H1 (cell line): ENCODE data around the gene FBXL5. TPM values are rescaled to one million over a fixed set of nuclear protein-coding genes. Genes with fewer than 3 reads are reported as not detected.
A peak's percentile ranks its signal among the peaks of the same experiment; 100 is the strongest.

Source experiments
- CTCF ChIA-PET: fragments of 300-600 bp; sonication (Branson Sonifier 250); formaldehyde crosslinking; loops from one replicate; lab custom pipeline; 2021; ENCODE audit not compliant: partially characterized antibody; lab: Charles Lee
- POLR2A ChIA-PET: fragments of 300-600 bp; sonication (Branson Sonifier 250); formaldehyde crosslinking; loops from one replicate; lab custom pipeline; 2021; ENCODE audit warnings: inconsistent platforms; ENCODE audit not compliant: partially characterized antibody; lab: Charles Lee
- DNase-seq, 2 experiments: peaks; one replicate each; pipeline versions ENCODE4 v3.0.0 to v3.0.0-alpha.2; 2010 to 2022; ENCODE audit warnings: low spot score in 2 of 2, low read depth in 1 of 2, mixed read lengths in 1 of 2
- FAIRE-seq: peaks from 2 replicates; lab custom pipeline; 2011; peaks lifted over from hg19 to GRCh38; lab: Jason Lieb, UNC
- H2AFZ ChIP-seq: 2 replicates; pipeline ENCODE4 v1.8.1; 2012; ENCODE audit warnings: low read length, inconsistent platforms
- H2AK5ac ChIP-seq: 2 replicates; pipeline ENCODE4 v1.6.1; 2013; ENCODE audit warnings: low read depth, low read length
- H2BK120ac ChIP-seq: replicated peaks from 2 replicates; pipeline ENCODE3; 2013; ENCODE audit warnings: low read depth, low read length, inconsistent platforms
- H2BK12ac ChIP-seq: 2 replicates; pipeline ENCODE4 v1.6.1; 2013; ENCODE audit warnings: low read depth, low read length
- H2BK15ac ChIP-seq: 2 replicates; pipeline ENCODE4 v1.6.1; 2013; ENCODE audit warnings: low read length
- H2BK20ac ChIP-seq: 2 replicates; pipeline ENCODE4 v1.6.1; 2013; ENCODE audit warnings: low read length
- H2BK5ac ChIP-seq: 2 replicates; pipeline ENCODE4 v1.6.1; 2013; ENCODE audit warnings: low read depth, low read length
- H3K14ac ChIP-seq: 2 replicates; pipeline ENCODE4 v1.6.1; 2013; ENCODE audit warnings: inconsistent platforms; ENCODE audit not compliant: insufficient read length
- H3K18ac ChIP-seq: 2 replicates; pipeline ENCODE4 v1.6.1; 2013; ENCODE audit warnings: low read length; ENCODE audit errors: extremely low read depth
- H3K23ac ChIP-seq: 2 replicates; pipeline ENCODE4 v1.6.1; 2013; ENCODE audit warnings: inconsistent platforms; ENCODE audit not compliant: insufficient read length
- H3K23me2 ChIP-seq: 2 replicates; pipeline ENCODE4 v1.6.1; 2013; ENCODE audit warnings: low read depth, low read length
- H3K27ac ChIP-seq: 2 replicates; pipeline ENCODE4 v1.6.1; 2011; ENCODE audit warnings: low read depth, low read length, inconsistent platforms
- H3K27me3 ChIP-seq, 4 experiments: replicated peaks in 1 of 4; 1 replicate in 1 of 4; 2 replicates in 3 of 4; pipeline versions ENCODE4 v1.6.1 to v1.8.1; 2011 to 2013; ENCODE audit warnings: low read length in 3 of 4, mild to moderate bottlenecking in 3 of 4, inconsistent platforms in 2 of 4, mixed read lengths in 2 of 4, moderate library complexity in 1 of 4; ENCODE audit not compliant: control insufficient read depth in 3 of 4, insufficient read depth in 3 of 4; ENCODE audit errors: extremely low read depth in 1 of 4
- H3K36me3 ChIP-seq, 4 experiments: 2 replicates each; pipeline versions ENCODE4 v1.6.1 to v1.8.1; 2011 to 2013; ENCODE audit warnings: mild to moderate bottlenecking in 4 of 4, low read length in 3 of 4, moderate library complexity in 2 of 4, control low read depth in 1 of 4, inconsistent platforms in 1 of 4; ENCODE audit not compliant: insufficient read depth in 4 of 4, control insufficient read depth in 2 of 4
- H3K4ac ChIP-seq: replicated peaks from 2 replicates; pipeline ENCODE3; 2013; ENCODE audit warnings: low read length, low read depth, mixed read lengths, inconsistent platforms; ENCODE audit not compliant: insufficient read length
- H3K4me1 ChIP-seq, 4 experiments: replicated peaks in 1 of 4; 1 replicate in 1 of 4; 2 replicates in 3 of 4; pipeline versions ENCODE4 v1.6.1 to v1.8.1; 2011 to 2013; ENCODE audit warnings: low read length in 3 of 4, inconsistent platforms in 2 of 4, mixed read lengths in 1 of 4; ENCODE audit not compliant: insufficient read depth in 4 of 4, control insufficient read depth in 3 of 4
- H3K4me2 ChIP-seq, 2 experiments: 2 replicates each; pipeline versions ENCODE4 v1.6.1 to v1.8.1; 2011 to 2013; ENCODE audit warnings: low read depth in 2 of 2, low read length in 2 of 2, control low read depth in 1 of 2, inconsistent platforms in 1 of 2, mild to moderate bottlenecking in 1 of 2; ENCODE audit not compliant: insufficient read depth in 1 of 2
- H3K4me3 ChIP-seq, 4 experiments: fragments of 200-600, 300-600 bp in 1 of 4; sonication (generic), shearing (Covaris generic), sonication (Bioruptor Twin) in 1 of 4; 2 replicates each; pipeline versions ENCODE4 v1.5.1 to v1.8.1; 2011 to 2016; ENCODE audit warnings: low read length in 4 of 4, low read depth in 3 of 4, control low read depth in 2 of 4, inconsistent platforms in 2 of 4, mild to moderate bottlenecking in 2 of 4, mixed read lengths in 1 of 4, moderate library complexity in 1 of 4; ENCODE audit not compliant: insufficient read depth in 2 of 4; ENCODE audit errors: extremely low read depth in 1 of 4
- H3K56ac ChIP-seq: replicated peaks from 2 replicates; pipeline ENCODE3; 2013; ENCODE audit warnings: low read depth, mild to moderate bottlenecking, mixed read lengths, low read length, inconsistent platforms; ENCODE audit not compliant: insufficient read length
- H3K79me1 ChIP-seq: 2 replicates; pipeline ENCODE4 v1.6.1; 2013; ENCODE audit warnings: low read depth, low read length, control low read depth
- H3K79me2 ChIP-seq, 2 experiments: 2 replicates each; pipeline versions ENCODE4 v1.6.1 to v1.8.1; 2012 to 2013; ENCODE audit warnings: low read length in 2 of 2, mild to moderate bottlenecking in 2 of 2, inconsistent platforms in 1 of 2; ENCODE audit not compliant: insufficient read depth in 2 of 2, control insufficient read depth in 1 of 2
- H3K9ac ChIP-seq, 4 experiments: replicated peaks in 1 of 4; 1 replicate in 1 of 4; 2 replicates in 3 of 4; pipeline versions ENCODE4 v1.6.1 to v1.8.1; 2011 to 2013; ENCODE audit warnings: low read depth in 3 of 4, low read length in 3 of 4, control low read depth in 2 of 4, mild to moderate bottlenecking in 2 of 4, moderate library complexity in 2 of 4, inconsistent platforms in 1 of 4; ENCODE audit errors: extremely low read depth in 1 of 4
- H3K9me3 ChIP-seq, 2 experiments: 2 replicates each; pipeline versions ENCODE4 v1.6.1 to v1.8.1; 2012 to 2013; ENCODE audit warnings: mild to moderate bottlenecking in 2 of 2, moderate library complexity in 2 of 2, control low read depth in 1 of 2, inconsistent platforms in 1 of 2, low read depth in 1 of 2, low read length in 1 of 2, mixed read lengths in 1 of 2; ENCODE audit not compliant: insufficient read depth in 2 of 2
- H4K20me1 ChIP-seq, 2 experiments: replicated peaks in 1 of 2; 2 replicates each; pipeline versions ENCODE3 to v1.8.1; 2011 to 2013; ENCODE audit warnings: inconsistent platforms in 2 of 2, low read length in 2 of 2, mild to moderate bottlenecking in 1 of 2; ENCODE audit not compliant: insufficient read depth in 2 of 2, control insufficient read depth in 1 of 2
- H4K5ac ChIP-seq: 2 replicates; pipeline ENCODE4 v1.6.1; 2013; ENCODE audit warnings: low read length, low read depth, mixed read lengths, inconsistent platforms; ENCODE audit not compliant: insufficient read length
- H4K8ac ChIP-seq: 2 replicates; pipeline ENCODE4 v1.8.0; 2013; ENCODE audit warnings: mild to moderate bottlenecking, moderate library complexity, low read length, inconsistent platforms; ENCODE audit not compliant: insufficient read depth; ENCODE audit errors: extremely low read depth
- H4K91ac ChIP-seq: replicated peaks from 2 replicates; pipeline ENCODE3; 2013; ENCODE audit warnings: low read length, mixed read lengths, inconsistent platforms; ENCODE audit not compliant: insufficient read length
- ASH2L ChIP-seq: fragments of 200-600, 300-600 bp; sonication (generic); IDR thresholded peaks from one replicate; pipeline ENCODE4 v1.7.1; 2017; ENCODE audit warnings: low read length
- BCL11A ChIP-seq, 2 experiments: IDR thresholded peaks; one replicate each; pipeline ENCODE4 v1.6.1; 2011; ENCODE audit warnings: low read depth in 2 of 2, low read length in 2 of 2, mild to moderate bottlenecking in 2 of 2
- CBX5 ChIP-seq: fragments of 300-800, 300-1000 bp; sonication (generic); IDR thresholded peaks from 2 replicates; pipeline ENCODE4 v1.7.1; 2016; ENCODE audit warnings: antibody characterized with exemption, low read length, low read depth
- CTBP2 ChIP-seq: IDR thresholded peaks from 2 replicates; pipeline ENCODE4 v1.7.0; 2011; ENCODE audit warnings: borderline replicate concordance, mild to moderate bottlenecking, moderate library complexity, mixed read lengths, low read length; ENCODE audit not compliant: insufficient read depth, insufficient read length
- EZH2 ChIP-seq: fragments of 200-600 bp; sonication (generic); IDR thresholded peaks from 2 replicates; pipeline ENCODE4 v1.7.1; 2012; ENCODE audit warnings: low read depth, mild to moderate bottlenecking, moderate library complexity, low read length, inconsistent platforms; ENCODE audit not compliant: severe bottlenecking
- GABPA ChIP-seq: IDR thresholded peaks from 2 replicates; pipeline ENCODE4 v1.6.1; 2011; ENCODE audit warnings: mild to moderate bottlenecking, low read length, moderate library complexity, borderline replicate concordance; ENCODE audit not compliant: insufficient read depth
- KDM1A ChIP-seq: fragments of 200-600, 300-600 bp; sonication (generic); IDR thresholded peaks from 2 replicates; pipeline ENCODE4 v1.7.1; 2016; ENCODE audit warnings: mild to moderate bottlenecking, low read length, borderline replicate concordance
- KDM4A ChIP-seq: IDR thresholded peaks from one replicate; pipeline ENCODE4 v1.7.1; 2012; ENCODE audit warnings: low read depth, mild to moderate bottlenecking, moderate library complexity, low read length, inconsistent platforms; ENCODE audit not compliant: severe bottlenecking
- PHF8 ChIP-seq: fragments of 200-600 bp; sonication (generic); conservative IDR thresholded peaks from 2 replicates; pipeline ENCODE4 v1.7.1; 2012; ENCODE audit warnings: low read depth, mild to moderate bottlenecking, inconsistent platforms, low read length, moderate library complexity
- POLR2AphosphoS5 ChIP-seq: IDR thresholded peaks from 2 replicates; pipeline ENCODE4 v1.6.1; 2011; ENCODE audit warnings: low read depth, low read length
- RNF2 ChIP-seq: fragments of 200-900, 300-1000 bp; sonication (generic); IDR thresholded peaks from 2 replicates; pipeline ENCODE4 v1.7.1; 2016; ENCODE audit warnings: borderline replicate concordance, low read depth, mild to moderate bottlenecking, antibody characterized with exemption, low read length; ENCODE audit not compliant: poor library complexity, severe bottlenecking; ENCODE audit errors: missing control alignments
- SIN3A ChIP-seq, 2 experiments: IDR thresholded peaks in 1 of 2; conservative IDR thresholded peaks in 1 of 2; 2 replicates each; pipeline ENCODE4 v1.6.1; 2011 to 2012; ENCODE audit warnings: low read length in 2 of 2, improper control_type of control experiment in 1 of 2, low read depth in 1 of 2, mild to moderate bottlenecking in 1 of 2
- TCF12 ChIP-seq: IDR thresholded peaks from 2 replicates; pipeline ENCODE4 v1.6.1; 2011; ENCODE audit warnings: low read depth, mild to moderate bottlenecking, low read length
- WGBS, 2 experiments: shearing (Covaris generic) in 1 of 2; methylation state at CpG; one replicate each; pipeline versions ENCODE4 v1.1.6 to v1.1.7; 2013 to 2015; ENCODE audit warnings: low lambda C conversion rate in 2 of 2, mixed read lengths in 2 of 2, inconsistent platforms in 1 of 2, low coverage in 1 of 2, missing lambda C conversion rate in 1 of 2; ENCODE audit not compliant: insufficient replicate concordance in 2 of 2, insufficient coverage in 1 of 2, insufficient read length in 1 of 2; ENCODE audit errors: extremely low coverage in 1 of 2, missing lambda C conversion rate in 1 of 2; 5-methylcytosine and 5-hydroxymethylcytosine counted together
- polyA plus RNA-seq, 7 experiments: library from polyadenylated mRNA; depleted of rRNA in 3 of 7; stranded (reverse) in 5 of 7; unstranded in 2 of 7; fragments of >200 nt in 5 of 7; fragments of 200-250 nt in 2 of 7; gene quantifications; 1 replicate in 5 of 7; 2 replicates in 1 of 7; 4 replicates in 1 of 7; pipeline versions ENCODE4 v1.2.1 to v1.2.3, GENCODE V29; 2011 to 2013; ENCODE audit warnings: missing spikeins in 2 of 7, mixed read lengths in 2 of 7
- total RNA-seq: library from RNA; stranded (reverse); fragmentation: NEBNext Ultra II Directional; extraction: Animal tissue kit (Norgen Biotek cat#: 25700); gene quantifications from 2 replicates; pipeline ENCODE4 v1.2.1, GENCODE V29; 2021

FBXL5 gene
- total and polyA plus RNA-seq, 2 of the 8 experiments (the other 6 are each of a cell fraction or from before 2014, with no cell fraction given): 34.6 to 62.7 TPM

- H4K8ac ChIP-seq: no peak overlapping the region
- no peak overlapping the region for H3K4ac ChIP-seq
- no peak overlapping the region for H3K23ac ChIP-seq
- 89% methylated on average over 3 of the region's 3 CpGs; no CpG with 5 or more reads in 1 of the 2 experiments for WGBS, 2 experiments
- no peak overlapping the region for H3K9ac ChIP-seq
- H4K5ac ChIP-seq: no peak overlapping the region
- H3K79me2 ChIP-seq: no peaks in the 10 kb centered on the region
- no peak overlapping the region for H3K14ac ChIP-seq
- H2BK120ac ChIP-seq: no peak overlapping the region
- no peak overlapping the region for H3K4me3 ChIP-seq
- H2BK12ac ChIP-seq: no peak overlapping the region
- H3K9me3 ChIP-seq: no peaks in the 10 kb centered on the region; a peak in 1 of 4 replicates
- ChIA-PET CTCF (interaction anchor here (0.5 to 2.0 kb wide), 8 partner anchors 9 to 1798 kb away, joined by 3 to 5 read pairs (median 4); partner anchors contain the start of gene FAM200B), POLR2A (interaction anchor here (0.6 to 1.3 kb wide), 6 partner anchors 8 to 851 kb away, joined by 3 to 7 read pairs (median 3); partner anchors contain the start of gene FAM200B)
- no peak overlapping the region for H3K27ac ChIP-seq
- H3K4me1 ChIP-seq: peaks cover 1 to 7% (median 3%) of the 10 kb centered on the region in 4 experiments; a peak in 4 of 7 replicates
- no peaks in the 10 kb centered on the region for H3K27me3 ChIP-seq
- DNase-seq (no peak), FAIRE-seq (no peak)
- no peak overlapping the region for H3K18ac ChIP-seq
- H3K79me1 ChIP-seq: no peaks in the 10 kb centered on the region
- no peak overlapping the region for H3K56ac ChIP-seq
- peak overlapping the region in 1 of 2 experiments; percentile 37; a peak in 2 of 4 replicates for H3K4me2 ChIP-seq
- no peaks in the 10 kb centered on the region for H4K20me1 ChIP-seq
- no peaks in the 10 kb centered on the region for H3K36me3 ChIP-seq
- H3K23me2 ChIP-seq: no peaks in the 10 kb centered on the region; the same call in 1 of the 2 replicates
- no peak overlapping the region for H2BK5ac ChIP-seq
- H2AFZ ChIP-seq: 0 out of 2 replicates have a peak overlapping the region, but pooled peaks have one; percentile 42
- no peak overlapping the region for H2BK15ac ChIP-seq
- H2AK5ac ChIP-seq: no peak overlapping the region
- H4K91ac ChIP-seq: no peak overlapping the region
- H2BK20ac ChIP-seq: no peak overlapping the region
- TF ChIP-seq RNF2: no peak
- TF ChIP-seq ASH2L: no peak
- TF ChIP-seq BCL11A (IDR thresholded peaks at IDR 0.05; ENCODE audit: low read depth in 2 of 2, low read length in 2 of 2): no peak
- no peak for TF ChIP-seq CTBP2
- no peak for TF ChIP-seq KDM1A
- no peak for TF ChIP-seq GABPA
- TF ChIP-seq TCF12: no peak
- no peak for TF ChIP-seq KDM4A
- TF ChIP-seq EZH2: no peak
- TF ChIP-seq POLR2AphosphoS5: no peak
- no peak for TF ChIP-seq CBX5
- TF ChIP-seq SIN3A (conservative IDR thresholded peaks at IDR 0.05 in 1 of 2, IDR thresholded peaks at IDR 0.05 in 1 of 2; ENCODE audit: low read depth in 1 of 2, low read length in 2 of 2): no peak
- TF ChIP-seq PHF8: no peak
These were observed 40.6 kb upstream of the FBXL5 start for GRCh38 chr4:15695729-15696128.
